ENCODE results near the gene RHOB. TPM values are rescaled to one million over a fixed set of nuclear protein-coding genes. Genes with fewer than 3 reads are reported as not detected.

RHOB gene
- total RNA-seq, 1 experiment from 2014 or later: 399 TPM

Other genes starting within 250 kb of the RHOB start
- 75.2 and 117 TPM in 2 replicates for gene SDC1, start 221.9 kb upstream of the RHOB start, total RNA-seq (2014; rRNA removed; shearing (Covaris generic))
- 23.4 and 39.9 TPM in 2 replicates for gene PUM2, start 96.2 kb upstream of the RHOB start, total RNA-seq (2014; rRNA removed; shearing (Covaris generic))
- 17.2 and 32.3 TPM in 2 replicates for gene HS1BP3, start 204.0 kb downstream of the RHOB start, total RNA-seq (2014; rRNA removed; shearing (Covaris generic))
- gene GDF7, start 220.1 kb downstream of the RHOB start, total RNA-seq (2014; rRNA removed; shearing (Covaris generic)): 0.03 TPM in 1 of 2 replicates, not detected in the other